ENCODE data around the gene CLDN14. TPM values are rescaled to one million over a fixed set of nuclear protein-coding genes. Genes with fewer than 3 reads are reported as not detected.

The CLDN14 gene
- total and polyA plus RNA-seq, 2 donors (not counting 1 experiment from before 2014, with no cell fraction given) = 0.39 TPM; not detected in 1

DNA sequence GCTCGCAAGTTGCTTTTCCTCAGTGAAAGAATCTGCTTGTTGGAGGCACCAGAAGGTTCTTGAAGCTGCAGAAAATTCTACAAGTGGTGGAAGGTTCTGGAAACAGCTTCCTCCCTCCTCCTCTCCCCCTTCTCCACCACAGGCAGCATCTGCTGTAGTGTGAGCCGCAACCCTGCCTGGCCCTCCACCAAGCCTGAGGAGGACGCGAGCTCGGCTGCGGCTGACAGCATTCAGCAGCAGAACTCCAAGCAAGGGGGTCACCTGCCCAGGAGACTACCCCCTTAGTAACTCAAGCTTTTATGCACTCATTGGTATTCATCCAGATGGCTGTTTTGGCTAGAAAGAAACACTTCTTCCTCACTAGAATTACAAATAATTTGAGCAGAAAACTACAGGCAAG is 48.8 kb upstream of the CLDN14 start:
- no peak for TF ChIP-seq EZH2 (IDR thresholded peaks at IDR 0.05; ENCODE audit: borderline replicate concordance, insufficient read depth, low read depth, low read length, poor library complexity, severe bottlenecking)
- TF ChIP-seq, protein P1, sequence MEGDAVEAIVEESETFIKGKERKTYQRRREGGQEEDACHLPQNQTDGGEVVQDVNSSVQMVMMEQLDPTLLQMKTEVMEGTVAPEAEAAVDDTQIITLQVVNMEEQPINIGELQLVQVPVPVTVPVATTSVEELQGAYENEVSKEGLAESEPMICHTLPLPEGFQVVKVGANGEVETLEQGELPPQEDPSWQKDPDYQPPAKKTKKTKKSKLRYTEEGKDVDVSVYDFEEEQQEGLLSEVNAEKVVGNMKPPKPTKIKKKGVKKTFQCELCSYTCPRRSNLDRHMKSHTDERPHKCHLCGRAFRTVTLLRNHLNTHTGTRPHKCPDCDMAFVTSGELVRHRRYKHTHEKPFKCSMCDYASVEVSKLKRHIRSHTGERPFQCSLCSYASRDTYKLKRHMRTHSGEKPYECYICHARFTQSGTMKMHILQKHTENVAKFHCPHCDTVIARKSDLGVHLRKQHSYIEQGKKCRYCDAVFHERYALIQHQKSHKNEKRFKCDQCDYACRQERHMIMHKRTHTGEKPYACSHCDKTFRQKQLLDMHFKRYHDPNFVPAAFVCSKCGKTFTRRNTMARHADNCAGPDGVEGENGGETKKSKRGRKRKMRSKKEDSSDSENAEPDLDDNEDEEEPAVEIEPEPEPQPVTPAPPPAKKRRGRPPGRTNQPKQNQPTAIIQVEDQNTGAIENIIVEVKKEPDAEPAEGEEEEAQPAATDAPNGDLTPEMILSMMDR (IDR thresholded peaks at IDR 0.05) = no peak
- no peak overlapping the region for H3K9ac ChIP-seq (ENCODE audit: low read length)
- 93% methylated on average over 6 of the region's 6 CpGs for WGBS (ENCODE audit: insufficient coverage)
- H3K4me3 ChIP-seq (ENCODE audit: control extremely low read depth in 1 of 5, extremely low read depth in 1 of 5, insufficient read depth in 1 of 5, low read depth in 2 of 5, low read length in 4 of 5) = no peak overlapping the region
- H4K20me1 ChIP-seq (ENCODE audit: control insufficient read depth, insufficient read depth, low read length, poor library complexity, severe bottlenecking) = no peaks in the 10 kb centered on the region
- H3K27ac Mint-ChIP-seq = no peak overlapping the region
- no peaks in the 10 kb centered on the region for H3K4me1 Mint-ChIP-seq
- ATAC-seq (ENCODE audit: low read depth) (no peak), DNase-seq (no peak)
- peaks cover 0 to 5% (median 0%) of the 10 kb centered on the region in 3 donors for H3K9me3 ChIP-seq (ENCODE audit: control extremely low read depth in 1 of 3, control insufficient read depth in 2 of 3, insufficient read depth in 1 of 3, low read length in 2 of 3)
- H3K36me3 ChIP-seq (replicated peaks in 1 of 2; ENCODE audit: control extremely low read depth in 1 of 2, control insufficient read depth in 1 of 2, extremely low read depth in 1 of 2, insufficient read depth in 2 of 2, low read length in 1 of 2) = no peaks in the 10 kb centered on the region
- H3K9me3 Mint-ChIP-seq (ENCODE audit: insufficient read depth) = no peaks in the 10 kb centered on the region
- H3K27me3 Mint-ChIP-seq = peaks cover 11% of the 10 kb centered on the region
- H3K79me2 ChIP-seq (ENCODE audit: control insufficient read depth, insufficient read depth, low read length) = no peaks in the 10 kb centered on the region
- intact Hi-C loops (cut with micrococcal nuclease) = no loop called here
- H2AFZ ChIP-seq (ENCODE audit: insufficient read depth, low read depth, low read length, poor library complexity, severe bottlenecking) = no peak overlapping the region
- no peak overlapping the region for H3K27ac ChIP-seq (ENCODE audit: low read length in 2 of 2)
- H3K4me2 ChIP-seq (replicated peaks; ENCODE audit: low read depth, low read length, poor library complexity, severe bottlenecking) = no peak overlapping the region
- POLR2A ChIA-PET = no interaction called here
- H3K4me1 ChIP-seq (ENCODE audit: control insufficient read depth in 2 of 2, insufficient read depth in 2 of 2, low read length in 2 of 2) = no peaks in the 10 kb centered on the region
- peaks cover 0 to 3% (median 0%) of the 10 kb centered on the region in 4 experiments for H3K27me3 ChIP-seq (replicated peaks in 1 of 4; ENCODE audit: control extremely low read depth in 1 of 4, control insufficient read depth in 3 of 4, insufficient read depth in 4 of 4, low read length in 3 of 4)
- CTCF ChIA-PET = no interaction called here
- H3K4me3 Mint-ChIP-seq = no peak overlapping the region

DNA sequence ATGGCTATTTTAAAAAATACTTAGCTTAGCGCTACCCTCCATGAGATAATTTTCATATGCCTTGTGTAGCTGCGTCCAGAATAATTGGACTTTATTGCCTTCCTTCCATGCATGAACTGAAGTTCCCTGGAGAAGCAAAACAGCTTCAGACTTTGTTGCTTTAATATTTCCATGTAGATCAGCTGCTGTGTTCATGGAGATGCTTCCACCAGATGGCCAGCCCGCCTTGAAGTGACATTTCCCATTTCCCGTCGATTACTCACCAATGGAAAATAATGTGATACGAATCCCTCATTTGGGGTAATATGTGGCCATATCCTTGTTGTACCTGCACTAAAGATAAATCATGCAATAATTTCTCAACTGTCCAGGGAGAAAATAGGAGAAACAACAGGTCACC is 47.4 kb upstream of the CLDN14 start:
- TF ChIP-seq EZH2 (IDR thresholded peaks at IDR 0.05; ENCODE audit: borderline replicate concordance, insufficient read depth, low read depth, low read length, poor library complexity, severe bottlenecking) = no peak
- TF ChIP-seq, protein P1 (IDR thresholded peaks at IDR 0.05) = no peak
- Histone ChIP-seq H3K79me2 (ENCODE audit: control insufficient read depth, insufficient read depth, low read length) (no peaks in the 10 kb centered on the region), H3K36me3 (replicated peaks in 1 of 2; ENCODE audit: control extremely low read depth in 1 of 2, control insufficient read depth in 1 of 2, extremely low read depth in 1 of 2, insufficient read depth in 2 of 2, low read length in 1 of 2) (no peaks in the 10 kb centered on the region), H3K4me3 (ENCODE audit: control extremely low read depth in 1 of 5, extremely low read depth in 1 of 5, insufficient read depth in 1 of 5, low read depth in 2 of 5, low read length in 4 of 5) (no peak overlapping the region), H4K20me1 (ENCODE audit: control insufficient read depth, insufficient read depth, low read length, poor library complexity, severe bottlenecking) (no peaks in the 10 kb centered on the region), H3K27me3 (replicated peaks in 1 of 4; ENCODE audit: control extremely low read depth in 1 of 4, control insufficient read depth in 3 of 4, insufficient read depth in 4 of 4, low read length in 3 of 4) (peaks cover 0 to 3% (median 0%) of the 10 kb centered on the region in 4 experiments), H3K4me1 (ENCODE audit: control insufficient read depth in 2 of 2, insufficient read depth in 2 of 2, low read length in 2 of 2) (no peaks in the 10 kb centered on the region), H3K9ac (ENCODE audit: low read length) (no peak overlapping the region), H3K27ac (ENCODE audit: low read length in 2 of 2) (no peak overlapping the region), H3K4me2 (replicated peaks; ENCODE audit: low read depth, low read length, poor library complexity, severe bottlenecking) (no peak overlapping the region), H3K9me3 (ENCODE audit: control extremely low read depth in 1 of 3, control insufficient read depth in 2 of 3, insufficient read depth in 1 of 3, low read length in 2 of 3) (peaks cover 0 to 2% (median 0%) of the 10 kb centered on the region in 3 donors), H2AFZ (ENCODE audit: insufficient read depth, low read depth, low read length, poor library complexity, severe bottlenecking) (no peak overlapping the region)
- peaks cover 14% of the 10 kb centered on the region for H3K27me3 Mint-ChIP-seq
- H3K4me1 Mint-ChIP-seq = no peaks in the 10 kb centered on the region
- 100% methylated on average over 2 of the region's 6 CpGs for WGBS (ENCODE audit: insufficient coverage)
- H3K9me3 Mint-ChIP-seq (ENCODE audit: insufficient read depth) = no peaks in the 10 kb centered on the region
- ATAC-seq (ENCODE audit: low read depth) = no peak
- intact Hi-C loops (cut with micrococcal nuclease) = no loop called here
- H3K27ac Mint-ChIP-seq = no peak overlapping the region
- no peak for DNase-seq
- ChIA-PET CTCF (interaction anchor here (0.6 to 1.2 kb wide), 2 partner anchors 11 to 384 kb away, joined by 3 read pairs; no protein-coding TSS in a partner anchor), POLR2A (no interaction called here)
- H3K4me3 Mint-ChIP-seq = no peak overlapping the region
